SK-N-SH treated with all-trans-retinoic acid at 6 μM for 48 hours (cell line): ENCODE data around the gene HSD11B1L.
"Not testable (repeated sequence)": the region's sequence is repeated elsewhere in the genome, so short reads cannot be mapped to it uniquely, and the experiment has no call there.

Source experiments
- ATAC-seq: fragments of 200-7000 bp; cut with Tn5 transposase; 3 replicates; pipeline ENCODE4 v1.9.1; 2020; ENCODE audit warnings: mild to moderate bottlenecking, moderate library complexity
- TOX ChIP-seq: fragments of 250-450 bp; sonication (Bioruptor Pico); IDR thresholded peaks from 2 replicates; pipeline ENCODE4 v1.8.0; 2021; ENCODE audit warnings: mild to moderate bottlenecking, moderate library complexity, borderline replicate concordance
- ZFP3 ChIP-seq: fragments of 250-450 bp; sonication (Bioruptor Pico); IDR thresholded peaks from 2 replicates; pipeline ENCODE4 v1.5.0; 2020; ENCODE audit warnings: mild to moderate bottlenecking, moderate library complexity

The HSD11B1L gene

DNA sequence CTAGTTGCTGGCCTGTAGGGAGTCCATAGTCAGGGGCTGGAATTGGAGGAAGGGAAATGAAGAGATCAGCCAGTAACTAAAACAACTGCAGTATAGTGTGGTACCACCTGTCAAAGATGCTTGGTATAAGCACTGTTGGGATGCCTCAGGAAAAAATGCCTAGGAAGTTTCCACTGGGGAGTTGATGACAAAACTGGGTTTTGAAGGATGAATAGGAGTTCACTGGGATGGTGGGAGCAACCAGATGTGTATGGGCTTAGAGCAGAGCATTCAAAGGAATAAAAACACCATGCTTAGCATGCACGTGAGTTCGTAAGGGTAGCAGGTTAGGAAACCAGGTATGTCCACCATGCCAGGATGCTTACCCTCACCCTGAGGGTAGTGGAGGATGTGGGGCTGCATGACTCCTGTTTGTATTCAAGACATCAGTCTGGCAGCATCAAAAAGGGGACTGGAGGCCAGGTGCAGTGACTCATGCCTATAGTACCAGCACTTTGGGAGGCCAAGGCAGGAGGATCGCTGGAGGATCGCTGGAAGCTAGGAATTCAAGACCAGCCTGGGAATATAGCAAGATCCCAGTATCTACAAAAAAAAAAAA, 46.7 kb downstream of the HSD11B1L start:
- no peak for ATAC-seq
- peak; percentile 97 for TF ChIP-seq ZFP3 (CRISPR knock-in tag)
- no peak for TF ChIP-seq TOX (CRISPR knock-in tag)

DNA sequence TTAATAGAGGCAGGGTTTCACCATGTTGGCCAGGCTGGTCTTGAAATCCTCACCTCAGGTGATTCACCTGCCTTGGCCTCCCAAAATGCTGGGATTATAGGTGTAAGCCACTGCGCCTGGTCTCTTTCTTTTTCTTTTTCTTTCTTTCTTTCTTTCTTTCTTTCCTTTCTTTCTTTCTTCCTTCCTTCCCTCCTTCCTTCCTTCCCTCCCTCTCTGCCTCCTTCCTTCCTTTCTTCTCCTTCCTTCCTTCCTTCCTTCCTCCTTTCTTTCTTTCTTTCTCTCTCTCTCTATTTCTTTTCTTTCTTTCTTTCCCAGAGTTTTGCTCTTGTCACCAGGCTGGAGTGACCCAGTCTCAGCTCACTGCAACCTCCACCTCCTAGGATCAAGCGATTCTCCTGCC, 52.3 kb downstream of the HSD11B1L start:
- ATAC-seq, result not testable (repeated sequence)
